Neuron (in vitro differentiated cells): ENCODE data around the gene HNMT.
"Not testable (repeated sequence)": the region's sequence is repeated elsewhere in the genome, so short reads cannot be mapped to it uniquely, and the experiment has no call there.

Experiments
- H2AFZ ChIP-seq: one replicate; pipeline ENCODE4 v1.6.1; 2013; ENCODE audit warnings: low read depth, mild to moderate bottlenecking, inconsistent platforms, low read length, moderate library complexity
- H3K27me3 ChIP-seq: one replicate; pipeline ENCODE4 v1.6.1; 2013; ENCODE audit warnings: low read length; ENCODE audit not compliant: insufficient read depth
- H3K36me3 ChIP-seq: one replicate; pipeline ENCODE4 v1.6.1; 2013; ENCODE audit warnings: low read length; ENCODE audit not compliant: insufficient read depth
- H3K4me1 ChIP-seq: one replicate; pipeline ENCODE4 v1.6.1; 2013; ENCODE audit warnings: low read length; ENCODE audit not compliant: insufficient read depth
- H3K4me3 ChIP-seq: 2 replicates; pipeline ENCODE4 v1.5.1; 2013; ENCODE audit warnings: mild to moderate bottlenecking, low read length, moderate library complexity
- H3K9me3 ChIP-seq: one replicate; pipeline ENCODE4 v1.6.1; 2013; ENCODE audit warnings: low read length

Gene HNMT

DNA sequence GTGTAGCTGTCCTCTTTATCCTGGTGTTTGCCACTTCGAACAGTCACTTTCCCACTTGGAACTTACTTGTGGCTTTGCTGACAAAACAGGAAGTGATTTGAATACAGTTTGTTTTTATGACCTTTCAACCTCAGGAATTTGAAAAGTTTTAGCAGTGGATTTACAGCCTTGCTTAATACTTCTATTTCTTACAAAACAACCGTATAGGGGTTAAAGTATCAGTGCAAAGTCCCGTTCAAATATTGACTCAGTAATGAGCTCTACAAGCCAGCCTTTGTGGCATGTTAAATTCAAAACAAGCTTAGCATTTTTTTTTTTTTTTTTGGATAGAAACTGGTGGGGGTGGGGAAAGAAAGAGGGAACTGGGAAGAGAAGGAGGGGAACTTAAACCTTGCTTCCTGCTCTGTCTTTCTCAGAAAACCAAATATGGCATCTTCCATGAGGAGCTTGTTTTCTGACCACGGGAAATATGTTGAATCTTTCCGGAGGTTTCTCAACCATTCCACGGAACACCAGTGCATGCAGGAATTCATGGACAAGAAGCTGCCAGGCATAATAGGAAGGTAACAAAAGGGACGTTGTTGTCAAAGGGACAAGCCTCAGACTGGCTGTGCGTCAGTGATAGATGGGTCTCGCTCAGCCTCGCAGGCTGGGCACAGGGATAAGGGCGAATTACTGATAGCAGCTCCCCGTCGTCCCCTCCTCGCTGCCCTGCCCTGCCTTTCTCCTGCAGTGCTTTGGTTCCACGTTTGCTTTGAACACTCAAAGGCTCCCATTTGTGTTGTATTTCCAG is at the start of gene HNMT:
Gene HNMT (plus strand): TSS at position 408 of the 793 bp plus-strand sequence. CDS start 19 bp downstream, at position 427.
- no peaks in the 10 kb centered on the region for H3K27me3 ChIP-seq
- no peaks in the 10 kb centered on the region for H3K9me3 ChIP-seq
- H2AFZ ChIP-seq = peak within 1 kb of the TSS; percentile 41
- H3K4me1 ChIP-seq = peaks cover 8% of the 10 kb centered on the region
- H3K36me3 ChIP-seq = no peaks in the 10 kb centered on the region
- H3K4me3 ChIP-seq = peak within 1 kb of the TSS; percentile 18

GRCh38 chr2:137921105-137921880 is 43.0 kb upstream of the HNMT start:
- Histone ChIP-seq H2AFZ (no peak overlapping the region), H3K27me3 (no peaks in the 10 kb centered on the region), H3K4me3 (no peak overlapping the region), H3K9me3 (no peaks in the 10 kb centered on the region), H3K4me1 (no peaks in the 10 kb centered on the region), H3K36me3 (no peaks in the 10 kb centered on the region)

- not testable (repeated sequence) for H3K27me3 ChIP-seq, H3K4me3 ChIP-seq, H2AFZ ChIP-seq, H3K4me1 ChIP-seq, H3K9me3 ChIP-seq, H3K36me3 ChIP-seq
Observed at GRCh38 chr2:137922171-137922570, 42.1 kb upstream of the HNMT start.

DNA sequence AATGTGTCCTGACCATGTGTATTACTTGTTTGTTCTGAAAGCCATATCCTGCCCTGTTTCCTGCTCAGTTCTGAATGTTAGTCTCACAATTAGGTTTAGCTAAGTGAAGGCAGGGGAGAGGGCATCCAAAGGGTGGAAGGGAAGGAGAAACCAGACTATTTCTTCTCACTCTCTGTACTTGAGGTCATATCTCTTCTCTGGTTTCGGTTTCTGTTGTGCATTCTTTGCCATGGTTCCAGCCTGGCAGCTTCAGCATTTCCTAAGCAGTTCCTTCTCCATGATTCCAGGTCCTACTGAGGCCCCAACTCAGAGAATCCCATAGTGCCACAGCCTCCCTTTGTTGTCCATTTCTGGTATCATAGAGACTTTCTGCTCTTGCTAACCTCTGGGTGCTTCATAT is 40.3 kb upstream of the HNMT start:
- Histone ChIP-seq H2AFZ (no peak overlapping the region), H3K36me3 (no peaks in the 10 kb centered on the region), H3K27me3 (no peaks in the 10 kb centered on the region), H3K9me3 (no peaks in the 10 kb centered on the region), H3K4me1 (no peaks in the 10 kb centered on the region), H3K4me3 (no peak overlapping the region)

DNA sequence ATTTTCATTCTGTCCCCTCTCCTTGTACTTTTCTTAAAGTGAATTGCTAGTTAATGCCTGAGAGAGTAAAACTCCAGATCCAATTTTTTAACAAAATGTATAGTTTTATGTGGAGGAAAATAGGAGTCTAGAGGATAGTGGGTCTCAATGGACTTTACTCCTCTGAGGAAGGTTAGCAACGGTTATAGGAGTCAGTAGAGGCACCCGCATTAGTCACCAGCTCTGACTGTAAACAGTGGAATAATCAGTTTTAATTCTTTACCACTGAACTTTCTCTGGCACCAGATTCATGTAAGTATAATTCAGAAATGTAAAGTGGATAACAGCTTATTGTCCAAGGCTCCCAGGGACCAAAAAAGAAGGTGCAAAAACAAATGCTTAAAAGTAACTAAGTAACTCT is 38.7 kb upstream of the HNMT start:
- Histone ChIP-seq H3K9me3 (no peaks in the 10 kb centered on the region), H3K27me3 (no peaks in the 10 kb centered on the region), H3K4me1 (no peaks in the 10 kb centered on the region), H2AFZ (no peak overlapping the region), H3K36me3 (no peaks in the 10 kb centered on the region), H3K4me3 (no peak overlapping the region)

- Histone ChIP-seq H3K4me3 (no peak overlapping the region), H3K9me3 (no peaks in the 10 kb centered on the region), H3K36me3 (no peaks in the 10 kb centered on the region), H3K27me3 (no peaks in the 10 kb centered on the region), H3K4me1 (no peaks in the 10 kb centered on the region), H2AFZ (no peak overlapping the region)
Observed at GRCh38 chr2:137927846-137928245, 36.4 kb upstream of the HNMT start.

DNA sequence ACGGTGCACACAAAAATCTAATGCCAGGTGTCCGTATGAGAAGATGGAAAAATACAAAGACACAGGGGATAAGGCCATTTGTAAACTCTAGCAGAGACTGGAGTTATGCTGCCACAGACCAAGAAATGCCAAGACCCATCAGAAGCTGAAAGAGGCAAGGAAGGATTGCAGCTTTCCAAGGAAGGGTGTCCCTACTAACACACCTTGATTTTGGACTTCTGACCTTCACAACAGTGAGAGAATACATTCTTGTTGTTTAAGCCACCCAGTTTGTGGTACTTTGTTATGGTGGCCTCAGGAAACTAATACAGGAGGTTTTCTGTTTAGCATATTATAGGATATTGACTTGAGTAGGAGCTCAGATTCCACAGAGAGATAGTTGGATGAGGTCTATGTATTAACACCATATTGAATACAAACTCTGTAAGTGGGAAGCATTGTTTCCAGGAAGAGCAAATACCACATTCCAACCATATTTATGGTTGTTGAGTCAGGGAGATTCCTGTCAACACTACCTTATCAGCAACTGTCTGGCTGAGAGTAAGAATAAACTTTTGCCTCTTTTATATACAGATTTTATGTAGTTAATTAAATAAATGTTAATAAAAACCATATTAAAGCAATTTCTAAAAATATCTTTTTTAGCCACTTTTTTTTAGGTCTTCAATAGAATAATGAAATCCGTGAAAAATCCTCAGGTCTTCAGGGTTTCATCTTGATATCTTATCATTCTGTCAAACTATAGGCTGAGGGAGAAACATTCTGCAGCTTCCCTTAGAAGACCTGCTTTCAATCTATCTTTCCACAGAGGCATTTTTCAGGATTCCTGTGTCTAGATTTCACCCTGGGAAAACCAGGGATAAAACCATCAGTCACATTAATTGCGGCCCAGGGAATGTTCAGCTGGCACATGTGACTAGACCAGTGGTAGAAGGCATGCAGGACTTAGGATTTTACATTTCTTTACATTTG is 35.4 kb upstream of the HNMT start:
- no peak overlapping the region for H2AFZ ChIP-seq

GRCh38 chr2:137929519-137929916 is 34.8 kb upstream of the HNMT start:
- no peak overlapping the region for H3K4me3 ChIP-seq
- no peaks in the 10 kb centered on the region for H3K36me3 ChIP-seq
- no peaks in the 10 kb centered on the region for H3K27me3 ChIP-seq
- H2AFZ ChIP-seq = no peak overlapping the region
- no peaks in the 10 kb centered on the region for H3K4me1 ChIP-seq
- H3K9me3 ChIP-seq = no peaks in the 10 kb centered on the region

More for the DNA sequence above, 35.4 kb upstream of the HNMT start:
- Histone ChIP-seq H3K4me1 (no peaks in the 10 kb centered on the region), H3K4me3 (no peak overlapping the region), H3K27me3 (no peaks in the 10 kb centered on the region), H3K9me3 (no peaks in the 10 kb centered on the region), H3K36me3 (no peaks in the 10 kb centered on the region)

- Histone ChIP-seq H3K36me3 (no peaks in the 10 kb centered on the region), H3K27me3 (no peaks in the 10 kb centered on the region), H3K4me1 (no peaks in the 10 kb centered on the region), H2AFZ (no peak overlapping the region), H3K9me3 (no peaks in the 10 kb centered on the region), H3K4me3 (no peak overlapping the region)
Observed at GRCh38 chr2:137930146-137930545, 34.1 kb upstream of the HNMT start.

- Histone ChIP-seq H3K27me3 (no peaks in the 10 kb centered on the region), H3K4me3 (no peak overlapping the region), H3K36me3 (no peaks in the 10 kb centered on the region), H2AFZ (no peak overlapping the region), H3K9me3 (no peaks in the 10 kb centered on the region), H3K4me1 (no peaks in the 10 kb centered on the region)
Observed at GRCh38 chr2:137935591-137935990, 28.7 kb upstream of the HNMT start.

DNA sequence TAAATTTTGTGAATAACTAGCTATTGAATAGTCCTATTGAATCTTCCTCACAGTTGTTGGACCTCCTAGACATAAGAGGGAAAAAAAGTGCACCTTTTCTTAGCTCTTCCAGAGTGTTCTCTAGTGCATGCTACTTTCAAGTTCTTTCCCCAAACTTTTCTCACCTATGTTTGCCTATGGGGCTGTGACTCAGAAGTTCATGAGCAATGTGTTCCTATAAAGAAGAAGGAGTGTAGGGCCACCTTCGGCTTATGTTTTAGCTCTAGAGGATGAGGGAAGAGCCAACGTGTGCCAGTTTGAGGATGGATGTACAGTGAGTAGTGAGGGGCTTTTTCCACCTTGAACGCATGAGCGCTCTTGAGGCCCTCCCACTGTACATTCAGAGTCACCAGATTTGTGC is 27.0 kb upstream of the HNMT start:
- Histone ChIP-seq H3K9me3 (no peaks in the 10 kb centered on the region), H3K27me3 (no peaks in the 10 kb centered on the region), H2AFZ (no peak overlapping the region), H3K4me3 (no peak overlapping the region), H3K4me1 (no peaks in the 10 kb centered on the region), H3K36me3 (no peaks in the 10 kb centered on the region)

- no peaks in the 10 kb centered on the region for H3K4me1 ChIP-seq
- H3K36me3 ChIP-seq = no peaks in the 10 kb centered on the region
- H3K9me3 ChIP-seq = no peaks in the 10 kb centered on the region
- no peaks in the 10 kb centered on the region for H3K27me3 ChIP-seq
- H3K4me3 ChIP-seq = no peak overlapping the region
- no peak overlapping the region for H2AFZ ChIP-seq
Observed at GRCh38 chr2:137937778-137938177, 26.5 kb upstream of the HNMT start.

- H2AFZ ChIP-seq = no peak overlapping the region
- H3K27me3 ChIP-seq = no peaks in the 10 kb centered on the region
- H3K9me3 ChIP-seq = no peaks in the 10 kb centered on the region
- H3K4me3 ChIP-seq = no peak overlapping the region
- no peaks in the 10 kb centered on the region for H3K4me1 ChIP-seq
- H3K36me3 ChIP-seq = no peaks in the 10 kb centered on the region
Observed at GRCh38 chr2:137938204-137938603, 26.1 kb upstream of the HNMT start.
